NCI-H128 (cell line): ENCODE measurements around the gene ESR1.

Experiments
- DNase-seq: peaks from one replicate; lab custom pipeline; 2025; ENCODE audit not compliant: unreplicated experiment; lab: John Stamatoyannopoulos, UW

Gene ESR1

GRCh38 chr6:152089992-152090391 is 282.5 kb downstream of the ESR1 start:
- DNase-seq, result no peak

- DNase-seq, result no peak
These were observed 283.7 kb downstream of the ESR1 start for GRCh38 chr6:152091201-152091600.

- no peak for DNase-seq
These were observed 284.4 kb downstream of the ESR1 start for GRCh38 chr6:152091851-152092341.

- no peak for DNase-seq
These were observed 286.2 kb downstream of the ESR1 start for GRCh38 chr6:152093711-152094110.

DNA sequence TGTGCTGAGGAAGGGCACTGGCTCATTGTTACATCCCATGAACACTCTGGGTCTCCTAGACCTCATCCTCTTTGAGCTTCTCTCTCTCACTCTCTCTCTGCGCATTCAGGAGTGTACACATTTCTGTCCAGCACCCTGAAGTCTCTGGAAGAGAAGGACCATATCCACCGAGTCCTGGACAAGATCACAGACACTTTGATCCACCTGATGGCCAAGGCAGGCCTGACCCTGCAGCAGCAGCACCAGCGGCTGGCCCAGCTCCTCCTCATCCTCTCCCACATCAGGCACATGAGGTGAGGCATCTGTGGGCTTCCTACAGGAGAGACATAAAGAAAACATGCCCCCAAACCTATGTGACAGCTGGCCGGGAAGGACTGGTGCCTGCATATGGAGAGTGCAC is 286.8 kb downstream of the ESR1 start:
- DNase-seq, result no peak

GRCh38 chr6:152094992-152095592 is 287.6 kb downstream of the ESR1 start:
- no peak for DNase-seq

- DNase-seq, result no peak
These were observed 289.5 kb downstream of the ESR1 start for GRCh38 chr6:152096863-152097496.

GRCh38 chr6:152098683-152099082 is 291.2 kb downstream of the ESR1 start:
- no peak for DNase-seq

- DNase-seq, result no peak
These were observed 292.1 kb downstream of the ESR1 start for GRCh38 chr6:152099446-152100182.

- DNase-seq, result no peak
These were observed 292.7 kb downstream of the ESR1 start for GRCh38 chr6:152100183-152100618.

- no peak for DNase-seq
These were observed 300.5 kb downstream of the ESR1 start for GRCh38 chr6:152107973-152108372.

DNA sequence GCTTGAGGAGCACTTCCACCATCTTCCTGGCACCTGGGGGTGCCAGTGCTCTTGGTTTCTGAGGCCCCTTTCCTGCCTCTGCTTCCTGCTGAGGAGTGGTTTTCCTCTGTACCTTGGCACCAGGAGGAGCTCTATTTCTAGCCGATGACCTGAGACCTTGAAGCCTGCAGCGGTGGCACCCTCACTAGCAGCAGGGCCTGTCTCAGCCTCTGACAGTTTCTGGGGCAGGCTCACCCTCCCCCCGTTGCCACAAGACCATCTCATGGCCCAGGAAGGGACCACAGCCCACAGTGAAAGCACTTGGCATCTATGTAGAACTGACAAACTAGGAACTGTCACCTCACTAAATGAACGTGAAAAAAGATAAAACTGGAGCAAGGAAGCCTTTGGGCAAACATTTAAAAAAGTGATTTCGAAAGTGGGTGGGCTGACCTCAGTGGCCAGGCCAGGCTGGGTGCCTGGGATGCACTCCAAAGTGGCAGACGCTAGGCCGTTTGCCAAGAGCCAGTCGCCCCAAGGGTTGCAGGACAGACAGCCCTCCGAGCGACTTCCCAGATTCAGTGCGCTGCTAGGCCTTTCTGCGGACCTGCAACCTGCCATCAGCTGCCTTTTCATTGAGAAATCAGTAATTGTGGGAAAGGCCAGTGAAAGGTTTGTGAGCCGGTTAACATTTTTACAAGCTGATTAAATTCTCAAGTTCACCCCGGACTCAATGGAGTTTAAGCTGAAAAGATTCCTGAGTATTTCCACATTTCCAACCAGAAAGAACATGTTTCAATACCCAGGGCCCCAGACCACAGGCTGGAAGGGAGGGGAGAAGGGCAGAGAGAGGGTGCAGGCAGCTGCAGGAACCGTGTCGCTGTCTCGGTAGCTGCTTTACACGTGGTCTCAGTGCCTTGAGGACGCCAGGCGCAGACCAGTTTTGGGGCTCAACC is 303.7 kb downstream of the ESR1 start:
- DNase-seq, result no peak

DNA sequence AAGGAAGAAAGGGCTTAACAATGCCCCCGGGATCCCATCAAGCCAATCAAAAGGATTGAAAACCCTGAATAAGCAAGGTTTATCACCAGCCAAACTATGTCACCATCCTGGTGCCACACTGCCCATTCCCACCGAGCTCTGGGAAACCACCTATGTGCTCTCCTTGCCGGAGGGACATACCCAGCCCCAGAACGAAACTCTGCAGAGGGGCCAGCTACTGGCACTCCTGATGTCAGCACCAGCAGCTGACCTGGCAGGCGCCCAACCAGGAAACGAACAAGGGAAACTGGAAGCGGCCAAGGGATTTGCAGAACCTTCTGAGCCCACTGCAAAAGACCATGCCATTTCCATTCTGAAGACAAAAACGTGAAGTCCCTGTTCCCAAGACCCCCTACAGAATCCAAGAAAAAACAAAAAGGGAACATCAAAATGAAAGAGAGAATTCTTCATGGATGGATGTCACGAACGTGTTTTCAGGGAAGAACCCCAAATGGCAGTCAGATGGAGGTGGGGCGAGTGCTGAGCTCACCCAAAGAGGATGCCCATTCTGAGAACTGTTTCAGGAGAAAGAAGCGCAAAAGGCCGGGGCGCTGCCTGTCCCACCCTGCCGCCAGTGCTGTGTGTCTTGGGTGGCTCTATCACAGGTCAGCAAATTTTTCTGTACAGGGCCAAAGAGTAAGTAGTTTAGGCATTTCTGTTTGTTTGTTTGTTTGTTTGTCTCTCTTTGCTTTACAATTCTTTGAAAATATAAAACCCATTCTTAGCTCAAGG is 305.2 kb downstream of the ESR1 start:
- no peak for DNase-seq

DNA sequence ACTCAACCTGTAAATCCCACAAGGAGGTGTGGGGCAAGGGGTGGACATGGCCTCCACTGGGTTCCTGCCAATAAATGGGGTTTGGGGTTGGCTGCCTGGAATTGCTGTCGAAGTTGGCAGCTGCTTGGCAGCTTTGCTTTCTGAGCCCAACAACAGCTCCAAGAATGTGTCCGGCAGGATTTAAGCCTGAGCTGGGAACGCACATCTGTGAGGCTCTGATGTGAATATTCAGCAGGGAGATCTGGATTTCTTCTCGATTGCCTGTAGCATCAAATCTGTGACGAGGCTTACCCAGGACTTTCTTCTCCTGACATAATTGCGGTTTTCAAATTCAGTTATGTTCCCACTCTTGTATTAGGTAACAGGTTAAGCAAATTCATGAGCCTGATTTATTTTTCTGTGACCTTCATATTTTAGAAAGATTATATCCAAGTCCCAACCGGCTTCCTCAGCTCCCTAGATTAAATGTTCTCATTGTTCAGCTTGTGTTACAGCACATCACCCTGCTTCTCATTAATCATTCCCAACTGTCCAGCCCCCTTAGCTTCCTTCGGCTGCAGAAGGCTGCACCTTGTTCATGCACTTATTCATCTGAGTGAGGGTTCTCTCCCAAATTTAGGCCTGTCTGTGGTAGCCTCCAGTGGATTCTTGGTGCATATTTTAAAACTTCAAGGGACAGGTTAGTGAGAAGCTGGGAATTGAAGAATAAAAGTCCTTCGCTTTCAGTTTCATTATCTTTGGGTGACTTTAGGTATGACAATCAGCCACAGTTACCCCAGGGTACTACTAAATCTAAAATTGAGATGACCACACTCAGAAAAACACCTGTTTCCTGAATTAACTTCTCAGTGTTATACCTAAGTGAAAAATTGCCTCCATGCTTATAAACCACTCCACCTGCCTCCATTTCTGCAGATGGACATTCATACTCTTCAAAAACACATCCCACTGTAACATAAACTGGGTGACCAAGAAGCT is 310.0 kb downstream of the ESR1 start:
- no peak for DNase-seq

DNA sequence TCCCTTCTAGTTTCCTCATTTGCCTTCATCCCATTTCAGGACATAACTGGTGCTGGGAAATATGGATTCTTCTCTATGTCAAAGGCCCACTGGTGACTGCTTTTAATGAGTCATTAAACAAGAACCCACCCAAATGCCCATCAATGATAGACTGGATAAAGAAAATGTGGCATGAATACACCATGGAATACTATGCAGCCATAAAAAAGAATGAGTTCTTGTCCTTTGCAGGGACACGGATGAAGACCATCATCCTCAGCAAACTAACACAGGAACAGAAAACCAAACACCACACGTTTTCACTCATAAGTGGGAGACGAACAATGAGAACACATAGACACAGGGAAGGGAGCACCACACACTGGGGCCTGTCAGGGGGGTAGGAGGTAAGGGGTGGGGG is 310.7 kb downstream of the ESR1 start:
- no peak for DNase-seq

DNA sequence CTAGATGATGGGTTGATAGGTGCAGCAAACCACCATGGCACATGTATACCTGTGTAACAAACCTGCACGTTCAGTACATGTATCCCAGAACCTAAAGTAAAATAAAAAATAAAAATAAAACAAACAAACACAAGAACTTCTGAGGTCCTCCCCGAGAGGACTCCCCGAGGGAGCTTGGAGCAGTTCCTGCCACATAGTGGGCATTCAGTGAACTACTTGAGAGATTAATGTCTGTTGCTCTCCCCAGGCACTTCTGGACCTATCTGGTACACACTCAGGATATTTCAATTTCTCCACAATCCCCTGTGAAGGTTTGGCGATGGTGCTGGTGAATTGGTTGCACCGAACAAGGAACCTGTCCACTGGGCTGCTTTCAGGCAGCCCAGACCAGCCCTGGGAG is 311.2 kb downstream of the ESR1 start:
- DNase-seq, result no peak

DNA sequence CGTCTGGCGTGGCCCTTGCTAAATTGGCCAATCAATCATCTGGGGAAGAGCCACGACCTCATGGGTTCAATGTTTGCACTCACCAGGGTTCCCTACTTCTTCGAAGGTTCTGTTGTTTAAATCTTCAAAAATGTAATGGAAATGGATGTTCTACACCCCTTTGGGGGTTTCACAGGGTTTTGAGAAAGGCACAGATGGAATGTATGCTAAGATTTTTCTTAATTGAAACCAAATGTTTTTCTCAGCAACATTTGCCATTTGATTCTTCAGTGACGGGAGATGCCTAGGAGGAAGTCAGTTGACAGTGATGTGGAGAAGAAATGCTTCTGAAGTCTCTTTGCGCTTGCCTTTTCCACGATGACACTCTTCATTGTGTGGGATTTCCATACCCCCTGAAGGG is 312.3 kb downstream of the ESR1 start:
- no peak for DNase-seq

GRCh38 chr6:152121910-152122309 is 314.4 kb downstream of the ESR1 start:
- DNase-seq, result no peak

DNA sequence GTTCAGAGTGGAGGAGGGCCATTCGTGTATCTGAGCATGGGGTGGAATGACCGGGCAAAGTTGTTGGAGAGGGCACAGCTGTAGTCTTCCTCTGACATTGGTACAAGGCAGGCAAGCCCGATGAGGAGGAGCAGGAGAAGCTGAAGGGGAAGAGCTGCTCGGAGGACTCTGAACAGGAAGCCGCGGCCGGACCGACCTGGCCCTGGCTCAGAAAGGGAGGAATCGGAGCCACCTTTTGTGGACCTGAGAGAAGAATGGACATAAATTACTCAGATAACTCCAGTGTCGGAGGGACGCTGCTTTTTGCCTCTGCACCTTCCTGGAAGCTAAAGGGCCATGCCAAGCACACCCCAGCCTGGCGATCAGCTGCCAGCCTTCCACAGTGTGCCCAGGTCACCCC is 315.0 kb downstream of the ESR1 start:
- DNase-seq, result no peak
